Measurements from ENCODE around the gene JMJD6.
A peak's percentile ranks its signal among the peaks of the same experiment; 100 is the strongest.

Gene JMJD6

DNA sequence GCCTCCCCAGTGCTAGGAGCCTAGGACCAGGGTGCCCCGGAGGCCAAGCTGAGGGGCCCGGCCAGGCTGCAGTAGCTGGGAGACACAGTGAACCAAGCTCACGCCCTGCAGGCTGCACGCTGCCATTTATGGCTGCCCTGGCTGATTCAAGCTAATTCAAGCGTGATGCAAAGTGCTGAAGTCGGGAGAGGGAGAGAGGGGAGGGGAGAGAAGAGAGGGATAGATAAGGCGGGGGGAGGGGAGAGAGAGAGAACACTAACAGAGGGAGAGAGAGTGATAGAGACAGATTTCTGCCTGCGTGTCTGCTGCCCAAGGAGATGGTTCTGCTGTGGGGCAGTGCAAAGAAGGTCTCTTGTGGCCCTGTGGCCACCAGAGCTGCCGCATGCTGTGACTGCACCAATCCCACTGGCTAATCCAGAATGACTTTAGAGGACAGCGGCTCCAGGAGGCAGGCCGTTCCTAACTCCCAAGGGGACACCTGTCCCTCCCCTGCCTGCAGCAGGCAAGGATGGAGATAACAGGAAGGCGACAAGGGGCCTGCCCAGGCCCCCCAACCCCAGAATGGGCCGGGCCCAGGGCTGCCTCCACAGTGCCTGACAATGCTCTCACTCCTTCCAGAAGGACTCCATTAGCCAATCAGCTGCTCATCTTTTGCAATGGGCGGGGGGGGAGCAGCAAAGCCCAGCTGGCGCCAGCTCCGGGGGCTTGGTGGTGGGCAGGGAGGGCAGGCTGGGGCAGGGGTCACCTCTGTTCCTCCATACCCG is 28.5 kb downstream of the JMJD6 start:
- DNase-seq: no peak

GRCh38 chr17:76696763-76697701 is 29.4 kb downstream of the JMJD6 start:
- DNase-seq: no peak

- no peak for DNase-seq
Observed at GRCh38 chr17:76695059-76695831, 31.2 kb downstream of the JMJD6 start.

DNA sequence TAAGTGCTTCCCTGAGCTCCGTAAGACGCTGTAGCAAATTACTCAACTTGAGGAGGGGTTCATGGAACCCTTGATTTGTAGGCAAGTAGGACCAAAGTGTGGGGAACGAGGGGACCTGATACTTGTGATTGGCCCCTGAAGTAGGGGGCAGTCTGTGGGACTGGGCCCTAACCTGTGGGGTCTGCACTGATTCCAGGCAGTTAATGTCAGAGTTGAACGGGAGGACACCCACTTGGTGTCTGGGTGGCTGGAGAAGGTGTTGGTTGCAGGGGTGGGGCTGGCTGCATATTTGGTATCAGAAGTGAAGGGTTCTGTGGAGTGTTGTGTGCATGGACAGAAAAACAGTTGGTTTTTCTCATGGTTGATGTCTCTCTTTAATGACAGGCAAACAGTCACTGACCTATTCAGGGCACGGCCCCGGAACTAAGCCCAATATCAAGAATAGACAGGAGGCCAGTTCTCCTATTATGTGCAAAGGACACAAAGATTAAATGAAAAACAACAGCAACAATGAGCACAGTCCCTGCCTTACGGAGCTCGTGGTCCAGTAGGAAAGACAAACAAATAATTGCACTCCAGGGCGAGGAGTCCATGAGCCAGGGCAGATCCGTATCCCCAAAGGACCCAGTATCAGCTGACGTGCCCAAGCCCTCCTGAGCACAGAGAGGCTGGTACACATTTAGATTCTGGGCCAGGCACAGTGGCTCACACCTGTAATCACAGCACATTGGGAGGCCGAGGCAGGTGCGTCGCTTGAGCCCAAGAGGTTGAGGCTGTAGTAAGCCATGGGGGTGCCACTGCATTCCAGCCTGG is 34.8 kb downstream of the JMJD6 start:
- DNase-seq: no peak

DNA sequence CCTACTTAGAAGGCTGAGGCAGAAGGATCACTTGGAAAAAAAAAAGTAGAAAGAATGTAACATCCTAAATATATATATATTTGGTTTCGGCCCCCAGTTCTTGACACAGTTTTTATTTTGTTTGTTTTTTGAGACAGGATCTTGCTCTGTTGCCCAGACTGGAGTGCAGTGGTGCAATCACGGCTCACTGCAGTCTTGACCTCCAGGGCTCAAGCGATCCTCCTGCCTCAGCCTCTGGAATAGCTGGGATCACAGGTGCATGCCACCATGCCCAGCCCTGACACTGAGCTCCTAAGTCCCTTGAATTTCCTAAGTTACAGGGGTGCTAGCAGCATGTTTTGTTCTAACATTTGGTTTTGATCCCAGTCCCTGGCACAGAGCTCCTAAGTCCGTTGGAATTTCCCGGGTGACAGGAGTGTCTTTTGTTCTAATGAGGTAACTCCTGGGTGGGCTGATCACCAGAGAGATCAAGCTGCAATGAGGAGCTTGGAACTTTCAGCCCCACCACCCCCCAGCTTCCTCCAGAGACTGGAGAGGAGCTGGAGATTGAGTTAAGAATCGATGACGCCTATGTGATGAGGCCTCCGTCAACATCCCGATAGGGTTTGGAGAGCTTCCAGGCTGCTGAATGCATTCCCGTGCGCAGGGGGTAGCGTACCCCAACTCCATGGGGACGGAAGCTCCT is 35.7 kb downstream of the JMJD6 start:
- no peak for DNase-seq

GRCh38 chr17:76689859-76690258 is 36.5 kb downstream of the JMJD6 start:
- no peak for DNase-seq

DNA sequence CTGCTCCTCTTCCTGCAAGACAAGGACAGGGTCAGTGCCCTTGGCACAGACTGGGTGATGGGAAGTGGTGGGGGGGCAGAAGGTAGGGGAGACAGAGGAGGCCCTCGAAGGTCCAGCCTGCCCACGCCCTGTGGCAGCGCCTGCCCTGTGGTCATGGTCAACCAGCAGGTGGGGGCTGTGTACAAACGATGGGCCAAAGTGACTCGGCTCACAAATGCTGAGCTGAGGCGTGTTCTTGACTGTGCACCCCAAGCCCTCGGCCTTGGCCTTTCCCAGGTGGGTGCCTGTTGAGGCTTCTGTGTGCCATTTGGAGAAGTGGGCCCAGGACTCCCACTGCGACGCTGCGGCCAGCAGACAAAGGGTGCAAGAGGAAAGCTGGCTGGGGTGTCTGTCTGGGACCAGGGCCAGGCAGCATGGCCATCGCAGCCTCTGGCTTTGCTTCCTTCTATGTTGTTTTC is 38.2 kb downstream of the JMJD6 start:
- DNase-seq: no peak

DNA sequence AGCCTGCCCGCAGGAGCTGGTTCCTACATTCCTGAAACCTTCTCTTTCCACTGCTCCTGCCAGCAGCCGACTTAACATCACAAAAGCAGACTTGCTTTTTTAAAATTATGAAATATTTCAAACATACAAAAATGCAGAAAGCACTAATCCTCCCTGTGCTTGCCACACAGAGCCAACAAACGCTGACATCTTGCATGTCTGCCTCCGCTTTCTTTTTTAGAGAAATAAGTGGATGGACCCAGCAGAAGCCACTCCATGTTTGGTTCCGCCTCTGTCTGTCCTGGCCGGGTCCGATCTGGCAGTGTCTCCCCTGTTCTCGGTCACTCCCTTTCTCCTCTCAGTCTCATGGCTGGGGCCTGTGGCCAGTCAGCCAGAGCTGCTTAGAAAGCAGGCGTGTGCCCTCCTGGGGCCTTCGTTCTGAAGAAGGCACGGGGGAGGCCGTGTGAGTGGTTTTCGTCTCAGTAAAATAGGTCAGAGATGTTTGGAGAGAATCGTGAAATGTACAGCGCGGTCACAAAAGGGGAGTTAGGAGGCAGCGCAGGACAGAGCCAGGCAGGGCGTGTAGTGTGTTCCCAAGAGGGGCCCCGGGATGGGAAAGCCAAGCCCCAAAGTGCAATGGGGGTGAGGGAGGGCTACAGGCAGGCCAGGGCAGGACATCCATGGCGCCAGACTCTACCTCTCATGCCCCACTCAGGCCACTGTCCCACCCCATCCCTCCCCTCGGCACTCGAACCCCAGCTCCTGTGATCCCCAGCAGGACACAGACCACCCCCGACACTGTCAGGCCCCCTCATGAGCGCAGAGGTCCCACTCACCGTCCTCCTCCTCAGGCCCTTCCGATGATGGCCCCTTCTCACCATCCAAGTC is 38.9 kb downstream of the JMJD6 start:
- DNase-seq: no peak

DNA sequence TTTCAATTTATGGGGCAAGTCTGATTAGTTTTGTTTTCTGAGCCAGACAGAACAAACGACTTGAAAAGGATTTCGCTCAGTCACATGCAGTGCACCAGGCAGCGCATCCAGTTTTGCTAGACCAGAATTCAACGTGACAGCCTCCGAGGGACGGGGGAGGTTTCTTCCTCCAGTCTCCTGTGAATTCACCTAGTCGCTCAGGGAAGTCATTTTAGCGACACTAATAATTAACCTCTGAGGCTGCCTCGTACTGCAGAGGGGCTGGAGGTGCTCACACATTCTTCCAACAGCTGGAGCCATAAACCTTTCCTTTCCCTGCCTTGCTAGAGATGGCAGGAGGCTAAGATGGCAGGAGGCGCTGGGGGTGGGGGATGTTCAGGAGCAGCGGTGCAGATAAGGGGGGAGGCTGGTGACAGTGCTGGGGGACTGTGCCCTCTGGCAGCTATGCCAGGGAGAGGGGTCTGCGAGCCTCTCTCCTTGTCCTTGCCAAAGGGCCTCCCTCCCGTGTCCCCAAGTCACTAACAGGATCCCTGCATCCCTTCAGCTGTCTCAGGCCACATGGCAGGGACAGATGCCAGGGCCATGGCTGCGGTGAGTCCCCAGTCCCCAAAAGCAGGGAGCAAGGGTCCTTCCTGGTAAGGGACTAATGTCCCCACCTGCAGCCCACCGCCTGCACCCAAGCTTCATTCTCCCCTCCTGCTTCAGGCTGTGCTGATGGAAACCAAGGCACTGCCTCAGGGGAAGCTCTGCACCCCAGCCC is 39.7 kb downstream of the JMJD6 start:
- DNase-seq: no peak

DNA sequence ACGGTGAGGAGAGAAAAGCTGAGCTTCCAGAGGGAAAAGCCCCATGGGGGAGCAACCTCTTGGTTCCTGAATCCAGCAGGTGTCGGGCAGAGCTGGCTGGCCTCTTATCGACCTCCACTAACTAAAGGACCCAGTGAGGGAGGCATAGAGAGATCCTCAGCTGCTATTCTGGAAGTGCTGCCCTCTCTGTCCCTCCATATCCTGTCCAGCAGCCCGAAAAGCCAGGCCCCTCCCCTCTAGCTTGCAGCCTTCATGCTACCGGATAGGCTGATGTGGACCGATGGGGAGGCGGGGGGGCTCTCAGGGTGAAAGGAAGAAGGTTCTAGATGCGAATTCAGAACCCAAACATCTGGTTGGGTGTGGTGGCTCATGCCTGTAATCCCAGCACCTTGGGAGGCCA is 40.6 kb downstream of the JMJD6 start:
- no peak for DNase-seq

- no peak for DNase-seq
Observed at GRCh38 chr17:76685366-76685765, 41.0 kb downstream of the JMJD6 start.

DNA sequence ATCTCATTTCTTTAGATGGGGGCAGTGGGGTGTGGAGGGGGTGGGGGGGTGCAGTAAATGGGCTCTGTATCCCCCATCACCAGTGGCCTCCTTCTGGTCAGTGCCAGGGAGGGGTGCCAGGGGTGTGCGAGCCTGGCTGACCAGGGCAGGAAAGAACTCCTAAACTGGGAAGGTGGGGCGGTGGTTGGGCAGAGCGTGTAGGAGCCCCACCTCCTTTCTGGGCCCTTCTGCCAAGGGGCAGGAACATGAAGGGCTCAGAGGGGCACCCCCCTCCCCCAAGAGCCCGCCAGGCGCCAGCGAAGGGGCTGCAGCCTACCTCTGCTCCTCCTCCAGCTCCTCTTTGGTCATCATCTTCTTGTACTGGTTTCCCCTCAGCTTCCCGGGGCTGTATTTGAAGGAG is 41.6 kb downstream of the JMJD6 start:
- DNase-seq: no peak

DNA sequence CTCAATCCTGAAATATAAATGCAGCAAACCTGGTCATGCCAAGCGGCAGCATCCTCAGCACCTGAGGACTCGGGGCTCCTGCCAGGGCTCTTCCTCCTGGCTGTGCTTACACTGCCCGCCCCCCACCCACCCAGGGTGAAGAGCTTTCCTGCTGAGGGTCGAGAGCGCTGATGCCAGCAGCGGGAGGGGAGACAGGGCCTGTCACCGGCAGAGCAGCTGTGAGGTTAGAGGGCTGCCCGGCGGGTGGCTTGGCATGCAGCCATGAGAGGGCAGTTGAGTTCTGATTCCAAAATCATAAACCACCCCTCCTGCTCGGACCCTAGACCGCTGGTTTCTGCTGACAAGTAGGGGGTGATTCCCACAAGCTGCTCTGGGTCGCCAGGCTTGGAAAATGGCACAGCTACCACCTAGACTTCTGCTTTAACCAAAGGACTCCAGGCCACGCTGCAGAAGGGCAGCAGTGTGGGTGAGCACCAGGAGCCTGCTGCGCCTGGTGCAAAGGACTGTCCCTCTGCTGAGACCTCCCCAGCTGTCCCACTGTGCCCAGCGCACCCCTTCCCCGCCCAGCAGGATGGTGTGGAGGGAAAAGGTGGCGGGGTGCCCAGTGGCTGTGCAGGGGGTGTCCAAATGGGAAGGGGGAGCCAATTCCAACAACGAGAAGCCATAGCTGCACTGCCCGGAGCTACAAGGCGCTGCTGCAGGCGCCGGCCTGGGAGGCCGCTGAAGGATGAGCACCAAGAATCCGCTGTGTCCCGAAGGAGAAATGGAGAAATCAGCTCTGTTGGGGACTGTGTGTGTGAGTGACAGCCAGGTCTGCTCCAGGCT is 42.3 kb downstream of the JMJD6 start:
- DNase-seq: no peak

- no peak for DNase-seq
Observed at GRCh38 chr17:76683011-76683755, 43.2 kb downstream of the JMJD6 start.

DNA sequence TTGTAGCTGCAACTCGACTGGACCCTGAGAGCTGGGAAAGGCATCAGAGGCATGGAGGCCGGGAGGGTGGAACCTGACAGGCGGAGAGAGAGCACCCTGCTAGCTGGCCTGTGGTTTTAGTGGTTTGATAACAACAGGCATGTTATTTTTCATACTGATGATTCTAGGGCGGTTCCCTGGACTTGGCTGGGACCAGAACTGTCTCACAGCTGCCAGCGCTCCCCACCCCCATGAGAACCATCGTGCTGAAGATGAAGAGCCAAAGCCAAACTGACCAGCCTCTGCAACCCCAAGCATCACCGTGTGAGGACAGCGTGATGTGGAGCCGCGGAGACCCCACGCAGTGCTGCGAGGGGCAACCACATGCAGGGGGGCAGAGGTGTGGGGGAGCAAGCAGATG is 44.1 kb downstream of the JMJD6 start:
- peak; percentile 13 for DNase-seq

DNA sequence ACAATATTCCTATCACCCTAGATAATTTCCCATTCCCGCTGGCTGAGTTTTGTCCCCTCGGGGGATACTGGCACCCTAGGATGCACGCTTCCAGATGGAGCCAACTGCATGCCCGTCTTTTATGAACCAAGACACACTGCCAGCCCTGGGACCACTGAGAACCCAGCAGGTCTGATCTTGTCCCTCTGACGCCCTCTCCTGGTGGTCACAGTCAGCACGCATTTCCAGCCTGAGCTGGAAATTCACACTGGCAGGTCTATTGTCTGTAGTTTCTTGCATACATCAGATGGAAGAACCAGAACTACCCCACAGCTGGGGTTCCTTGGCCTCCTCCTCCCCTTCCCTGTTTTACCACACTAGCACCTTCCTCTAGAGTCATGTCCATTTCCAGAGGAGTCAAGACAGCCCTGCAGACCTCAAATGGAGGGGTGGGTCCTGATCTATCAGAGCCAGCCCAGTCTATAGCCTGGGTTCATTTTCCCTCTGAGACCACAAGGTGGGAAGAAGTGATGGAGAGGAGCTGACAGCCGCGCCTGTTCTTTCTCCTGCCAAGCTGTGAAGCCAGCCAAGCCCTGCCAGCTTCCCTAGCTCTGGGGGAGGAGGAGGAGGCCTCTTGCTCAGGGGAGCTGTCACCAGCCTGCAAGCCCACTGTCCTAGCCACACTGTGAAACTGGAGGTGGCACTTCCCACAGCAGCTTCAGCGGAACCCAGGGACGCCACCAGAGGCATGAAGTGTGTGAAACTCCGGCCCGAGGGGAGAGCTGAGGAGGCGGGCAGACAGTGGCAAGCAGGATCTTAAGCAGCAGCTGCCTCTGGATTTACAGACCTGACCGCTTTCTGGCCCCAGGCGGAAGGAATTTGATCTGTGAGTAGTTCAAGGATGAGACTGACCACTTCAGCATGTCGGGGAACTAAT is 44.9 kb downstream of the JMJD6 start:
- peak; percentile 78 for DNase-seq

DNA sequence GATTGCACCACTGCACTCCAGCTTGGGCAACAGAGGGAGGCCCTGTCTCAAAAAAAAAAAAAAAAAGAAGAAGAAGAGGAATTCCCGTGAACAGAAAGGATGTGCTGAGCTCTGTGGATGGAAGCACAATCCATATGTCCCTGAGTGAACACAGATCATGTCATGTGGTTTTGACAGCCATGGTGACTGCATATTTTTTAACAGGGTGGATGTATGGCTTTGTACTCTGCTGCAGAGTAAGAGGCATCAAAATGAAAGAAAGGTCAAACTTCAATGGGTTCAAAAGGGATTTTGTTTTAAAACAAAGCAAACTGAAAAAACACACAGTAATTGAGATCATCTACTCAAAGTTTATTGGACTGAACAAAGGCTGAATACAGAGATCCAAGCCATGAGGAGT is 47.2 kb downstream of the JMJD6 start:
- no peak for DNase-seq

Data from CD4-positive, alpha-beta T cell treated with Interleukin-21 for 1 hour (primary cell).